ENCODE results near the gene DNA2.

DNA2 gene

GRCh38 chr10:68446179-68446578, 25.6 kb downstream of the DNA2 start:
- DNase-seq: no peak

GRCh38 chr10:68442971-68443370, 28.8 kb downstream of the DNA2 start:
- no peak for DNase-seq

GRCh38 chr10:68440898-68441297, 30.9 kb downstream of the DNA2 start:
- DNase-seq: no peak

- DNase-seq: no peak
These were observed 36.0 kb downstream of the DNA2 start for GRCh38 chr10:68435803-68436202.

- DNase-seq: no peak
These were observed 37.1 kb downstream of the DNA2 start for GRCh38 chr10:68434657-68435056.

- DNase-seq: no peak
These were observed 43.2 kb downstream of the DNA2 start for GRCh38 chr10:68428396-68429104.

- DNase-seq: no peak
These were observed 47.2 kb downstream of the DNA2 start for GRCh38 chr10:68424454-68425014.

GRCh38 chr10:68423522-68423921, 48.3 kb downstream of the DNA2 start:
- DNase-seq: peak in 1 of 5 donors; percentile 8

GRCh38 chr10:68419376-68419775, 52.4 kb downstream of the DNA2 start:
- DNase-seq: no peak

- no peak for DNase-seq
These were observed 62.8 kb downstream of the DNA2 start for GRCh38 chr10:68408898-68409518.

- DNase-seq: peak; percentile 55 to 74 (median 58)
These were observed 64.8 kb downstream of the DNA2 start, which contains the start of gene RUFY2 for GRCh38 chr10:68406815-68407548. Gene RUFY2, minus strand, starts transcription at chr10:68407277. Its CDS starts 88 bp downstream, at chr10:68407189.

GRCh38 chr10:68406111-68406814, 65.5 kb downstream of the DNA2 start:
- DNase-seq: peak in 4 of 5 donors; percentile 8 to 33 (median 14)

- DNase-seq: no peak
These were observed 68.1 kb downstream of the DNA2 start for GRCh38 chr10:68403701-68404100.

- no peak for DNase-seq
These were observed 69.5 kb downstream of the DNA2 start for GRCh38 chr10:68402276-68402675.

- DNase-seq: no peak
These were observed 74.8 kb downstream of the DNA2 start for GRCh38 chr10:68397005-68397404.

- no peak for DNase-seq
These were observed 86.0 kb downstream of the DNA2 start for GRCh38 chr10:68385740-68386139.

GRCh38 chr10:68371604-68372003, 100.2 kb downstream of the DNA2 start:
- no peak for DNase-seq

- no peak for DNase-seq
These were observed 104.7 kb downstream of the DNA2 start for GRCh38 chr10:68367121-68367520.

- no peak for DNase-seq
These were observed 105.2 kb downstream of the DNA2 start for GRCh38 chr10:68366600-68366999.

- DNase-seq: peak in 1 of 5 donors; percentile 20
These were observed 106.2 kb downstream of the DNA2 start for GRCh38 chr10:68365611-68366010.

- no peak for DNase-seq
These were observed 107.5 kb downstream of the DNA2 start for GRCh38 chr10:68364101-68364886.
